ENCODE data around the gene CDC45. TPM values are rescaled to one million over a fixed set of nuclear protein-coding genes. Genes with fewer than 3 reads are reported as not detected.
A peak's percentile ranks its signal among the peaks of the same experiment; 100 is the strongest.

The CDC45 gene
- total and polyA plus RNA-seq, 2 of the 13 experiments (the other 11 are each of a cell fraction or from before 2014, with no cell fraction given) = 14.4 to 36.3 TPM

DNA sequence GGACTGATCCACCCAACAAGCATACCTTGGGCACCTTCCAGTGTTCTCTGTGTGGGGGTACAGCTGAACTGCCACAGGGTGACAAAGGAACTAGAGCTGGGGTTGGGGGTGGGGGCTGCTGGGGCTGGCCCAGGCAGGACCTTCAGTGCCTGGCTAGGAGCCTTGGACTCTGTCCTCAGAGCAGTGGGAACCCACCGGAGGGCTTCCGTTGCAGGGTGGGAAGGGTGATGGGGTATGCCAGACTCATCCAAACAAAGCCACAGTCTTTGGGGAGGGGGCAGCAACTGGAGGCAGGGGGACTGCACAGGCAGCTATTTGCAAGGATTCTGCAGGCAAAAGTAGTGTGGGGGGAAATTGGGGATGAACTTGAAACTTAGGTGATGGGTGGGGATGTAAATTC lies 80.2 kb downstream of the CDC45 start (continued):
- TF ChIP-seq, protein P1, sequence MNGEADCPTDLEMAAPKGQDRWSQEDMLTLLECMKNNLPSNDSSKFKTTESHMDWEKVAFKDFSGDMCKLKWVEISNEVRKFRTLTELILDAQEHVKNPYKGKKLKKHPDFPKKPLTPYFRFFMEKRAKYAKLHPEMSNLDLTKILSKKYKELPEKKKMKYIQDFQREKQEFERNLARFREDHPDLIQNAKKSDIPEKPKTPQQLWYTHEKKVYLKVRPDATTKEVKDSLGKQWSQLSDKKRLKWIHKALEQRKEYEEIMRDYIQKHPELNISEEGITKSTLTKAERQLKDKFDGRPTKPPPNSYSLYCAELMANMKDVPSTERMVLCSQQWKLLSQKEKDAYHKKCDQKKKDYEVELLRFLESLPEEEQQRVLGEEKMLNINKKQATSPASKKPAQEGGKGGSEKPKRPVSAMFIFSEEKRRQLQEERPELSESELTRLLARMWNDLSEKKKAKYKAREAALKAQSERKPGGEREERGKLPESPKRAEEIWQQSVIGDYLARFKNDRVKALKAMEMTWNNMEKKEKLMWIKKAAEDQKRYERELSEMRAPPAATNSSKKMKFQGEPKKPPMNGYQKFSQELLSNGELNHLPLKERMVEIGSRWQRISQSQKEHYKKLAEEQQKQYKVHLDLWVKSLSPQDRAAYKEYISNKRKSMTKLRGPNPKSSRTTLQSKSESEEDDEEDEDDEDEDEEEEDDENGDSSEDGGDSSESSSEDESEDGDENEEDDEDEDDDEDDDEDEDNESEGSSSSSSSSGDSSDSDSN (CRISPR knock-in tag; IDR thresholded peaks at IDR 0.05) = no peak
- TF ChIP-seq SETDB1 (CRISPR knock-in tag; IDR thresholded peaks at IDR 0.05; ENCODE audit: borderline replicate concordance) = no peak

DNA sequence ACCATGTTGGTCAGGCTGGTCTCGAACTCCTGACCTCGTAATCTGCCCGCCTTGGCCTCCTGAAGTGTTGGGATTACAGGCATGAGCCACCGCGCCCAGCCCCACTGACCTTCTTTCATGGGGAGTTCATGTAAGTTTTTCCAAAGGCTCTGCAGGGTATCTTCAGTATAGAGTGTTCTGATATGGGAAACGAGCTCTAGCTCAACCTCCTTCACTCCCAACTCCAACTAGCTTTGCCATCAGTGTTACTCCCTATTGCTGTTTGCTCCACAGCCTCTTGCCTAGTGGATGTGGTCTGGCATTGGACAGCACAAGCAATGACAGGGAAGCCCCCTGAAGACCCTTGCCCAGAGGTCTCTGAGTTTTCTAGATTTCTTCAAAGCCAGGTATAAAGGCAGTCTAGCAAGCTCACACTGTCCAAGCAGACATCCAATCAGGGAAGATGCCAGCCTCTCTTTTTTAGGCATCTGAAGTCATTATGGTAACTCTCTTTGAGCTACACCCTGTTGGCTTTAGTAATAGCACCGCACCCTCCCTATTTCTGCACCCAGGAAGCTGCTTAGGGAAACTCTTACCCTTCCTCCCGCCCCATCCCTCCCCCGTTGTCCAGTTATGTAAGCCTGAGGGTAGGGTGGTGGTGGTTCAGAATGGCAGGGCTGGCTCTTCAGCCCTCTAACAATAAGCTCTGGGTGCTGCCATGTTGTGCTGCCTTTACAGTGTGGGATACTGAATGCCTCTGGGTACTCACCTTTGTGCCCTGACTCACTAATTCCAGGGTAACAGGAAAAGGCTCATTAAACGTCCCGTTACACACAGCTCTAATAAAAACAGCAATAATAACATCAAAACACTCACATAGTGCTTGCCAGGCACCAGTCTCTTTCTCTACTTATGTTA lies 85.9 kb downstream of the CDC45 start:
- H2AFZ ChIP-seq (ENCODE audit: low read length) = no peak overlapping the region
- H3K27me3 ChIP-seq (ENCODE audit: control insufficient read depth in 1 of 2, insufficient read depth in 2 of 2, low read length in 2 of 2) = peaks cover 3 to 25% of the 10 kb centered on the region in 2 experiments; a peak in 4 of 5 replicates
- no TSS peak for BruUV-seq (replicated peaks)
- 36% methylated on average over 11 of the region's 11 CpGs for WGBS (ENCODE audit: low lambda C conversion rate)
- intact Hi-C loops (cut with micrococcal nuclease; ENCODE audit: unreplicated experiment) (no loop called here), in situ Hi-C loops (cut with HindIII; ENCODE audit: extremely low pct_ligation_motif_present, low pct_unique_long_range_greater_than_20kb) (no loop called here)
- H3K4me1 ChIP-seq (ENCODE audit: insufficient read depth, low read length) = no peaks in the 10 kb centered on the region
- peak overlapping the region; percentile 0; the same call in 1 of the 2 replicates for H3K4me2 ChIP-seq (ENCODE audit: low read depth, low read length)
- ChIA-PET CTCF (ENCODE audit: low intra/inter-chr PET ratio, low total read pairs) (no interaction called here), POLR2A (no interaction called here)
- H4K20me1 ChIP-seq (ENCODE audit: insufficient read depth, low read length) = no peaks in the 10 kb centered on the region
- no peaks in the 10 kb centered on the region for H3K9me3 ChIP-seq (ENCODE audit: low read length)
- ATAC-seq = no peak; the same call in 2 of the 3 replicates
- no peak overlapping the region for H3K27ac ChIP-seq (ENCODE audit: extremely low read length, insufficient read depth, low read length)
- TF ChIP-seq, protein P2, sequence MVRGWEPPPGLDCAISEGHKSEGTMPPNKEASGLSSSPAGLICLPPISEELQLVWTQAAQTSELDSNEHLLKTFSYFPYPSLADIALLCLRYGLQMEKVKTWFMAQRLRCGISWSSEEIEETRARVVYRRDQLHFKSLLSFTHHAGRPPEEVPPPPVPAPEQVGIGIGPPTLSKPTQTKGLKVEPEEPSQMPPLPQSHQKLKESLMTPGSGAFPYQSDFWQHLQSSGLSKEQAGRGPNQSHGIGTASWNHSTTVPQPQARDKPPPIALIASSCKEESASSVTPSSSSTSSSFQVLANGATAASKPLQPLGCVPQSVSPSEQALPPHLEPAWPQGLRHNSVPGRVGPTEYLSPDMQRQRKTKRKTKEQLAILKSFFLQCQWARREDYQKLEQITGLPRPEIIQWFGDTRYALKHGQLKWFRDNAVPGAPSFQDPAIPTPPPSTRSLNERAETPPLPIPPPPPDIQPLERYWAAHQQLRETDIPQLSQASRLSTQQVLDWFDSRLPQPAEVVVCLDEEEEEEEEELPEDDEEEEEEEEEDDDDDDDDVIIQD (CRISPR knock-in tag; IDR thresholded peaks at IDR 0.05; ENCODE audit: low read depth) = no peak
- TF ChIP-seq KLF16 (CRISPR knock-in tag; IDR thresholded peaks at IDR 0.05) = no peak
- TF ChIP-seq ZNF792 (CRISPR knock-in tag; IDR thresholded peaks at IDR 0.05) = no peak
- TF ChIP-seq, protein P3, sequence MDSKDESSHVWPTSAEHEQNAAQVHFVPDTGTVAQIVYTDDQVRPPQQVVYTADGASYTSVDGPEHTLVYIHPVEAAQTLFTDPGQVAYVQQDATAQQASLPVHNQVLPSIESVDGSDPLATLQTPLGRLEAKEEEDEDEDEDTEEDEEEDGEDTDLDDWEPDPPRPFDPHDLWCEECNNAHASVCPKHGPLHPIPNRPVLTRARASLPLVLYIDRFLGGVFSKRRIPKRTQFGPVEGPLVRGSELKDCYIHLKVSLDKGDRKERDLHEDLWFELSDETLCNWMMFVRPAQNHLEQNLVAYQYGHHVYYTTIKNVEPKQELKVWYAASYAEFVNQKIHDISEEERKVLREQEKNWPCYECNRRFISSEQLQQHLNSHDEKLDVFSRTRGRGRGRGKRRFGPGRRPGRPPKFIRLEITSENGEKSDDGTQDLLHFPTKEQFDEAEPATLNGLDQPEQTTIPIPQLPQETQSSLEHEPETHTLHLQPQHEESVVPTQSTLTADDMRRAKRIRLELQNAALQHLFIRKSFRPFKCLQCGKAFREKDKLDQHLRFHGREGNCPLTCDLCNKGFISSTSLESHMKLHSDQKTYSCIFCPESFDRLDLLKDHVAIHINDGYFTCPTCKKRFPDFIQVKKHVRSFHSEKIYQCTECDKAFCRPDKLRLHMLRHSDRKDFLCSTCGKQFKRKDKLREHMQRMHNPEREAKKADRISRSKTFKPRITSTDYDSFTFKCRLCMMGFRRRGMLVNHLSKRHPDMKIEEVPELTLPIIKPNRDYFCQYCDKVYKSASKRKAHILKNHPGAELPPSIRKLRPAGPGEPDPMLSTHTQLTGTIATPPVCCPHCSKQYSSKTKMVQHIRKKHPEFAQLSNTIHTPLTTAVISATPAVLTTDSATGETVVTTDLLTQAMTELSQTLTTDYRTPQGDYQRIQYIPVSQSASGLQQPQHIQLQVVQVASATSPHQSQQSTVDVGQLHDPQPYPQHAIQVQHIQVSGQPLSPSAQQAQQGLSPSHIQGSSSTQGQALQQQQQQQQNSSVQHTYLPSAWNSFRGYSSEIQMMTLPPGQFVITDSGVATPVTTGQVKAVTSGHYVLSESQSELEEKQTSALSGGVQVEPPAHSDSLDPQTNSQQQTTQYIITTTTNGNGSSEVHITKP (CRISPR knock-in tag; IDR thresholded peaks at IDR 0.05; ENCODE audit: low read depth) = no peak
- no peak for TF ChIP-seq NCOR1 (IDR thresholded peaks at IDR 0.05; ENCODE audit: borderline replicate concordance, low read length)
- no peak for TF ChIP-seq SPEN (CRISPR knock-in tag; IDR thresholded peaks at IDR 0.05; ENCODE audit: low read depth)
- no peak for TF ChIP-seq NFYC (CRISPR knock-in tag; IDR thresholded peaks at IDR 0.05)
- no peak for TF ChIP-seq TSC22D2 (CRISPR knock-in tag; IDR thresholded peaks at IDR 0.05; ENCODE audit: borderline replicate concordance)
- no peak for TF ChIP-seq HOXD1 (CRISPR knock-in tag; IDR thresholded peaks at IDR 0.05)
- H3K4me3 ChIP-seq (replicated peaks in 1 of 3; ENCODE audit: insufficient read depth in 1 of 3, low read depth in 2 of 3, low read length in 3 of 3) = no peak overlapping the region
- FAIRE-seq = no peak
- DNase-seq (ENCODE audit: low spot score) = no peak
- H3K36me3 ChIP-seq (replicated peaks in 1 of 2; ENCODE audit: control insufficient read depth in 1 of 2, insufficient read depth in 2 of 2, low read length in 2 of 2) = no peaks in the 10 kb centered on the region
- no peak overlapping the region for H3K9ac ChIP-seq (ENCODE audit: insufficient read depth, low read depth, low read length)
- no peaks in the 10 kb centered on the region for H3K79me2 ChIP-seq (ENCODE audit: insufficient read depth, low read length)

Measured in HepG2 (cell line).